ENCODE measurements around the gene ITIH4. TPM values are rescaled to one million over a fixed set of nuclear protein-coding genes. Genes with fewer than 3 reads are reported as not detected.

ITIH4 gene
- total and polyA plus RNA-seq, 8 donors = 16.2 to 276 (median 77.4) TPM

- Histone ChIP-seq H3K27ac (no peak overlapping the region), H3K27me3 (no peaks in the 10 kb centered on the region), H3K4me1 (no peaks in the 10 kb centered on the region), H3K36me3 (no peaks in the 10 kb centered on the region), H3K4me3 (no peak overlapping the region), H3K9me3 (no peaks in the 10 kb centered on the region)
- intact Hi-C loops (cut with DNase I) = no loop called here
- DNase-seq = peak in 1 of 6 donors; percentile 43
- TF ChIP-seq CTCF (IDR thresholded peaks at IDR 0.05) = no peak
- no peak for ATAC-seq
- 74 to 84% methylated on average over 16 to 17 of the region's 17 CpGs for WGBS, 2 donors
- FAIRE-seq = no peak
Observed at GRCh38 chr3:52787672-52788625, 42.5 kb downstream of the ITIH4 start.

- no peaks in the 10 kb centered on the region for H3K9me3 ChIP-seq
- no peaks in the 10 kb centered on the region for H3K27me3 ChIP-seq
- H3K27ac ChIP-seq = no peak overlapping the region
- H3K36me3 ChIP-seq = no peaks in the 10 kb centered on the region
- no peaks in the 10 kb centered on the region for H3K4me1 ChIP-seq
- DNase-seq (peak in 1 of 6 donors; percentile 42), ATAC-seq (no peak), FAIRE-seq (no peak)
- WGBS, 2 donors = 80% methylated on average over 11 of the region's 11 CpGs
- TF ChIP-seq CTCF (IDR thresholded peaks at IDR 0.05) = no peak
- intact Hi-C loops (cut with DNase I) = no loop called here
- no peak overlapping the region for H3K4me3 ChIP-seq
Observed at GRCh38 chr3:52787246-52787645, 43.2 kb downstream of the ITIH4 start.

- no peaks in the 10 kb centered on the region for H3K9me3 ChIP-seq
- no peak for TF ChIP-seq CTCF (IDR thresholded peaks at IDR 0.05)
- no peaks in the 10 kb centered on the region for H3K4me1 ChIP-seq
- H3K27ac ChIP-seq = no peak overlapping the region
- 72 to 75% methylated on average over 19 of the region's 19 CpGs for WGBS, 2 donors
- H3K36me3 ChIP-seq = no peaks in the 10 kb centered on the region
- H3K4me3 ChIP-seq = no peak overlapping the region
- FAIRE-seq = no peak
- no peaks in the 10 kb centered on the region for H3K27me3 ChIP-seq
- ATAC-seq = no peak
- intact Hi-C loops (cut with DNase I) = no loop called here
- peak in 1 of 6 donors; percentile 38 for DNase-seq
Observed at GRCh38 chr3:52786330-52787215, 43.9 kb downstream of the ITIH4 start.

GRCh38 chr3:52784931-52785590 lies 45.4 kb downstream of the ITIH4 start:
- intact Hi-C loops (cut with DNase I) = no loop called here
- ATAC-seq (no peak), DNase-seq (peak in 2 of 6 donors; percentile 16 to 24), FAIRE-seq (no peak)
- Histone ChIP-seq H3K27me3 (no peaks in the 10 kb centered on the region), H3K36me3 (no peaks in the 10 kb centered on the region), H3K4me1 (no peaks in the 10 kb centered on the region), H3K4me3 (no peak overlapping the region), H3K27ac (no peak overlapping the region), H3K9me3 (no peaks in the 10 kb centered on the region)
- WGBS, 2 donors = 72 to 85% methylated on average over 5 of the region's 5 CpGs
- no peak for TF ChIP-seq CTCF (IDR thresholded peaks at IDR 0.05)
